ENCODE data around the gene C1QTNF4. TPM values are rescaled to one million over a fixed set of nuclear protein-coding genes. Genes with fewer than 3 reads are reported as not detected.
A peak's percentile ranks its signal among the peaks of the same experiment; 100 is the strongest.

The C1QTNF4 gene
- total RNA-seq, 1 experiment from 2014 or later: 5.7 TPM

DNA sequence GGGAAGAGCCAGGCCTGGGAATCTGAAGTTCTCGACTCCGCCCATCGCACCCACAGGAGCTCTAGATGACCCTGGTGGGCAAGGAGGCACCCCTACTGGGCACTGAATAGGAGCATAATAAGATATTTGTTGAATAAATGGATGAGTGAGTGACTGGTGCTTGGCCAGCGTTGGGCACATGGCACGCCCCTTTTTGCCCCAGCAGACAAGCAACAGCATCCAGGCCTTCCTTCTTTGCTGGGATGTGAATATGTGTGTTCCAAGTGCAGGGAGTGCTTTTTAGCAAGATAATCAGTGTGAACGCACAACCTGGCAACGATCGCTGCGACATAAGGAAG is 40.8 kb downstream of the C1QTNF4 start:
- H3T11ph ChIP-seq (ENCODE audit: low read length): no peak overlapping the region
- H3K27me3 ChIP-seq (ENCODE audit: insufficient read depth, low read length): no peaks in the 10 kb centered on the region
- no peak overlapping the region for H2BK120ac ChIP-seq (ENCODE audit: low read depth, low read length, poor library complexity, severe bottlenecking)
- H3K9me3 ChIP-seq (ENCODE audit: control insufficient read depth, low read depth, low read length): no peaks in the 10 kb centered on the region
- Mint-ChIP-seq H3K4me3 (peak overlapping the region; percentile 72 to 88), H3K36me3 (ENCODE audit: insufficient read depth in 1 of 3, low read depth in 3 of 3) (peaks cover 11 to 28% (median 19%) of the 10 kb centered on the region in 3 experiments; a peak in 6 of 7 replicates), H3K9me3 (peaks cover 0 to 3% of the 10 kb centered on the region in 2 experiments; a peak in 1 of 5 replicates), H3K27me3 (ENCODE audit: low read depth) (peaks cover 2% of the 10 kb centered on the region; the same call in 1 of the 2 replicates), H3K27ac (peak overlapping the region; percentile 92 to 99 (median 95)), H3K4me1 (peaks cover 23 to 26% of the 10 kb centered on the region in 2 experiments)
- no peak overlapping the region for H2BK5ac ChIP-seq (ENCODE audit: insufficient read length, low read length)
- no peak overlapping the region for H3K4ac ChIP-seq (ENCODE audit: low read depth, low read length)
- H3K56ac ChIP-seq (ENCODE audit: insufficient read length, low read depth, low read length): no peak overlapping the region
- H3K23ac ChIP-seq (ENCODE audit: insufficient read length, low read depth, low read length): no peak overlapping the region
- no peak overlapping the region for H2BK12ac ChIP-seq (ENCODE audit: insufficient read length, low read depth, low read length)
- H2AK5ac ChIP-seq (ENCODE audit: insufficient read length, low read length): no peak overlapping the region
- H4K8ac ChIP-seq (replicated peaks; ENCODE audit: insufficient read length, low read depth, low read length): no peak overlapping the region
- peak overlapping the region; percentile 16 for H3K18ac ChIP-seq (ENCODE audit: insufficient read length, low read depth, low read length)
- H4K5ac ChIP-seq (ENCODE audit: insufficient read length, low read depth, low read length): no peak overlapping the region
- H2BK15ac ChIP-seq (ENCODE audit: low read depth, low read length): no peak overlapping the region
- no peak for DNase-seq
- no peak overlapping the region for H2AFZ ChIP-seq (ENCODE audit: low read length)
- peaks cover 3% of the 10 kb centered on the region for H3K23me2 ChIP-seq (ENCODE audit: insufficient read length, low read depth, low read length, poor library complexity, severe bottlenecking)
- no peaks in the 10 kb centered on the region; the same call in 1 of the 2 replicates for H3K4me1 ChIP-seq (ENCODE audit: insufficient read depth, low read length)
- H3K27ac ChIP-seq (ENCODE audit: insufficient read length, low read depth, low read length): no peak overlapping the region
- no peak overlapping the region for H4K91ac ChIP-seq (ENCODE audit: insufficient read length, low read depth, low read length)
- H3K9ac ChIP-seq (ENCODE audit: extremely low read depth, insufficient read length, low read length): peak overlapping the region; percentile 28
- no peaks in the 10 kb centered on the region for H3K79me1 ChIP-seq (ENCODE audit: insufficient read depth, low read depth, low read length, poor library complexity, severe bottlenecking)
- H3K14ac ChIP-seq (ENCODE audit: insufficient read depth, low read length): no peak overlapping the region
- H3K4me2 ChIP-seq (ENCODE audit: insufficient read depth, insufficient read length, low read length): peak overlapping the region; percentile 50
- H2BK20ac ChIP-seq (ENCODE audit: low read depth, low read length, poor library complexity, severe bottlenecking): no peak overlapping the region
- H4K20me1 ChIP-seq (ENCODE audit: control insufficient read depth, insufficient read depth, insufficient read length): no peaks in the 10 kb centered on the region
- no CpG with 5 or more reads among the region's 9 CpGs for WGBS (ENCODE audit: extremely low coverage, insufficient read length, low lambda C conversion rate)
- peaks cover 37% of the 10 kb centered on the region for H3K79me2 ChIP-seq (ENCODE audit: insufficient read depth, low read length)
- TF ChIP-seq, protein P1, sequence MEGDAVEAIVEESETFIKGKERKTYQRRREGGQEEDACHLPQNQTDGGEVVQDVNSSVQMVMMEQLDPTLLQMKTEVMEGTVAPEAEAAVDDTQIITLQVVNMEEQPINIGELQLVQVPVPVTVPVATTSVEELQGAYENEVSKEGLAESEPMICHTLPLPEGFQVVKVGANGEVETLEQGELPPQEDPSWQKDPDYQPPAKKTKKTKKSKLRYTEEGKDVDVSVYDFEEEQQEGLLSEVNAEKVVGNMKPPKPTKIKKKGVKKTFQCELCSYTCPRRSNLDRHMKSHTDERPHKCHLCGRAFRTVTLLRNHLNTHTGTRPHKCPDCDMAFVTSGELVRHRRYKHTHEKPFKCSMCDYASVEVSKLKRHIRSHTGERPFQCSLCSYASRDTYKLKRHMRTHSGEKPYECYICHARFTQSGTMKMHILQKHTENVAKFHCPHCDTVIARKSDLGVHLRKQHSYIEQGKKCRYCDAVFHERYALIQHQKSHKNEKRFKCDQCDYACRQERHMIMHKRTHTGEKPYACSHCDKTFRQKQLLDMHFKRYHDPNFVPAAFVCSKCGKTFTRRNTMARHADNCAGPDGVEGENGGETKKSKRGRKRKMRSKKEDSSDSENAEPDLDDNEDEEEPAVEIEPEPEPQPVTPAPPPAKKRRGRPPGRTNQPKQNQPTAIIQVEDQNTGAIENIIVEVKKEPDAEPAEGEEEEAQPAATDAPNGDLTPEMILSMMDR (conservative IDR thresholded peaks at IDR 0.05): 0 out of 3 replicates have a peak, but pooled peaks have one; percentile 2

Data from H9 (cell line).